C4-2B (cell line): Measurements from ENCODE around the gene OTP.

ENCODE experiments used
- ZFX ChIP-seq: fragments of 450-650 bp; IDR thresholded peaks from 2 replicates; pipeline ENCODE4 v1.6.1; 2017
- TF ChIP-seq, protein P1 (sequence below): fragments of 450-650 bp; conservative IDR thresholded peaks from 2 replicates; pipeline ENCODE4 v1.5.1; 2017; ENCODE audit warnings: mild to moderate bottlenecking

DNA sequence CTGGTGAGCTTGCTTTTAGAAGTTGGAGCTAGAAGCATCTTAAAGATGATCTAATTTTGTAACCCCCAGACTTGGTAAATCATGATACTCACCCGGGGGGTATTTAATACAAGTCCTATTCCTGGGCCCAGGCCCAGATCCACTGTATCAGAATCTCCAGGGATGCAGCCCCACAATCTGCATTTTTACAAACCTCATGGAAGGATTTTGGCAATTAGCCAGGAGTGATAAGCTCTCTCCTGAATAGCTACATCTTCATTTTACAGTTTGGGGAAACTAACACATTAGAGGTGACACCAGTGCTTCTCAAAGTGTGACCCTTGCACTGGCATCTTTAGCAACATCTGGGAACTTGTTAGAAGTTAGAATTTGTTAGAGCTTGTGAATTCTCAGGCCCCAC, 31.2 kb upstream of the OTP start:
- TF ChIP-seq, protein P1, sequence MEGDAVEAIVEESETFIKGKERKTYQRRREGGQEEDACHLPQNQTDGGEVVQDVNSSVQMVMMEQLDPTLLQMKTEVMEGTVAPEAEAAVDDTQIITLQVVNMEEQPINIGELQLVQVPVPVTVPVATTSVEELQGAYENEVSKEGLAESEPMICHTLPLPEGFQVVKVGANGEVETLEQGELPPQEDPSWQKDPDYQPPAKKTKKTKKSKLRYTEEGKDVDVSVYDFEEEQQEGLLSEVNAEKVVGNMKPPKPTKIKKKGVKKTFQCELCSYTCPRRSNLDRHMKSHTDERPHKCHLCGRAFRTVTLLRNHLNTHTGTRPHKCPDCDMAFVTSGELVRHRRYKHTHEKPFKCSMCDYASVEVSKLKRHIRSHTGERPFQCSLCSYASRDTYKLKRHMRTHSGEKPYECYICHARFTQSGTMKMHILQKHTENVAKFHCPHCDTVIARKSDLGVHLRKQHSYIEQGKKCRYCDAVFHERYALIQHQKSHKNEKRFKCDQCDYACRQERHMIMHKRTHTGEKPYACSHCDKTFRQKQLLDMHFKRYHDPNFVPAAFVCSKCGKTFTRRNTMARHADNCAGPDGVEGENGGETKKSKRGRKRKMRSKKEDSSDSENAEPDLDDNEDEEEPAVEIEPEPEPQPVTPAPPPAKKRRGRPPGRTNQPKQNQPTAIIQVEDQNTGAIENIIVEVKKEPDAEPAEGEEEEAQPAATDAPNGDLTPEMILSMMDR: no peak
- no peak for TF ChIP-seq ZFX
